OCI-LY1 (cell line): ENCODE measurements around the gene DCST1.

Experiments used
- H2AFZ ChIP-seq: fragments of 200-600 bp; sonication (generic), shearing (Covaris generic); 2 replicates; pipeline ENCODE4 v1.6.0; 2014; ENCODE audit warnings: antibody characterized with exemption, mild to moderate bottlenecking, low read length
- H3F3A ChIP-seq: fragments of 200-600 bp; sonication (generic), shearing (Covaris generic); 2 replicates; pipeline ENCODE4 v1.6.0; 2014; ENCODE audit warnings: mild to moderate bottlenecking, antibody characterized with exemption, low read length, moderate library complexity; ENCODE audit not compliant: insufficient read depth
- H3K27ac ChIP-seq: fragments of 200-600 bp; sonication (generic); 2 replicates; pipeline ENCODE4 v1.5.1; 2014; ENCODE audit warnings: low read length, mixed run types, mild to moderate bottlenecking, low read depth; ENCODE audit not compliant: poor library complexity, severe bottlenecking
- H3K27me3 ChIP-seq: fragments of 200-600 bp; sonication (generic); 2 replicates; pipeline ENCODE4 v1.6.0; 2014; ENCODE audit warnings: antibody characterized with exemption, mild to moderate bottlenecking, low read length, moderate library complexity; ENCODE audit not compliant: insufficient read depth
- H3K36me3 ChIP-seq: fragments of 200-600 bp; sonication (generic); 2 replicates; pipeline ENCODE4 v1.6.1; 2014; ENCODE audit warnings: mild to moderate bottlenecking, antibody characterized with exemption, low read length, moderate library complexity, mixed read lengths; ENCODE audit not compliant: insufficient read depth
- H3K4me1 ChIP-seq: fragments of 200-600 bp; sonication (generic); 2 replicates; pipeline ENCODE4 v1.5.1; 2014; ENCODE audit warnings: mild to moderate bottlenecking, low read length, moderate library complexity; ENCODE audit not compliant: insufficient read depth, severe bottlenecking
- H3K4me2 ChIP-seq: fragments of 200-600 bp; sonication (generic), shearing (Covaris generic); 2 replicates; pipeline ENCODE4 v1.6.1; 2014; ENCODE audit warnings: low read length
- H3K4me3 ChIP-seq: fragments of 200-600 bp; sonication (generic); 2 replicates; pipeline ENCODE4 v1.5.1; 2014; ENCODE audit warnings: low read length, low read depth, mild to moderate bottlenecking, mixed read lengths; ENCODE audit not compliant: poor library complexity, severe bottlenecking
- H3K79me2 ChIP-seq: fragments of 200-600 bp; shearing (Covaris generic); 2 replicates; pipeline ENCODE4 v1.6.1; 2016; ENCODE audit warnings: mixed run types, low read length, mixed read lengths; ENCODE audit not compliant: insufficient read depth
- H3K9ac ChIP-seq: fragments of 200-600 bp; sonication (generic), shearing (Covaris generic); 2 replicates; pipeline ENCODE4 v1.6.1; 2014; ENCODE audit warnings: mild to moderate bottlenecking, low read length, mixed read lengths
- H3K9me2 ChIP-seq: fragments of 200-600 bp; sonication (generic), shearing (Covaris generic); 2 replicates; pipeline ENCODE4 v1.6.1; 2014; ENCODE audit warnings: low read depth, mild to moderate bottlenecking, low read length, mixed read lengths
- H3K9me3 ChIP-seq: fragments of 200-600 bp; shearing (Covaris generic); 2 replicates; pipeline ENCODE4 v1.6.1; 2014; ENCODE audit warnings: low read length, mixed read lengths
- H4K20me1 ChIP-seq: fragments of 200-600 bp; sonication (generic), shearing (Covaris generic); 2 replicates; pipeline ENCODE4 v1.6.0; 2016; ENCODE audit warnings: mild to moderate bottlenecking, low read length; ENCODE audit not compliant: insufficient read depth
- CTCF ChIP-seq: fragments of 200-600 bp; sonication (generic), shearing (Covaris generic); IDR thresholded peaks from 2 replicates; pipeline ENCODE4 v1.5.1; 2017; ENCODE audit warnings: mild to moderate bottlenecking, antibody characterized with exemption, low read length, moderate library complexity, mixed read lengths
- EZH2 ChIP-seq: fragments of 200-600 bp; sonication (generic), shearing (Covaris generic); IDR thresholded peaks from 2 replicates; pipeline ENCODE4 v1.8.0; 2017; ENCODE audit warnings: borderline replicate concordance, mixed run types, mild to moderate bottlenecking, antibody characterized with exemption, low read length, moderate library complexity, mixed read lengths

The DCST1 gene

GRCh38 chr1:155001675-155002463 is 31.8 kb upstream of the DCST1 start:
- Histone ChIP-seq H3K4me3 (peak overlapping the region; percentile 72), H4K20me1 (no peaks in the 10 kb centered on the region), H3K4me1 (peaks cover 49% of the 10 kb centered on the region), H3K27ac (peak overlapping the region; percentile 83), H2AFZ (no peak overlapping the region), H3K27me3 (no peaks in the 10 kb centered on the region), H3K9me2 (no peaks in the 10 kb centered on the region), H3F3A (peaks cover 4% of the 10 kb centered on the region; the same call in 1 of the 2 replicates), H3K79me2 (no peaks in the 10 kb centered on the region), H3K36me3 (no peaks in the 10 kb centered on the region), H3K9ac (peak overlapping the region; percentile 61), H3K9me3 (no peaks in the 10 kb centered on the region), H3K4me2 (peak overlapping the region; percentile 87)
- peak; percentile 55 for TF ChIP-seq CTCF
- no peak for TF ChIP-seq EZH2

- H3K4me1 ChIP-seq, result peaks cover 49% of the 10 kb centered on the region
- peaks cover 4% of the 10 kb centered on the region; the same call in 1 of the 2 replicates for H3F3A ChIP-seq
- no peaks in the 10 kb centered on the region for H3K36me3 ChIP-seq
- peak within 1 kb of the TSS; percentile 90 for H3K4me3 ChIP-seq
- no peaks in the 10 kb centered on the region for H3K9me3 ChIP-seq
- H3K4me2 ChIP-seq, result peak within 1 kb of the TSS; percentile 99
- H3K9me2 ChIP-seq, result no peaks in the 10 kb centered on the region
- no peak within 1 kb of the TSS for H2AFZ ChIP-seq
- H4K20me1 ChIP-seq, result no peaks in the 10 kb centered on the region
- no peak for TF ChIP-seq EZH2
- TF ChIP-seq CTCF, result no peak
- H3K27ac ChIP-seq, result peak within 1 kb of the TSS; percentile 83
- no peaks in the 10 kb centered on the region for H3K79me2 ChIP-seq
- H3K9ac ChIP-seq, result peak within 1 kb of the TSS; percentile 93
- H3K27me3 ChIP-seq, result no peaks in the 10 kb centered on the region
Observed at GRCh38 chr1:155002464-155003226, 31.0 kb upstream of the DCST1 start, which contains the start of gene ZBTB7B. Gene ZBTB7B (plus strand): TSS chr1:155002802. CDS start chr1:155014661, 11,859 bp downstream.

- H3K4me1 ChIP-seq, result peaks cover 49% of the 10 kb centered on the region
- peaks cover 4% of the 10 kb centered on the region; the same call in 1 of the 2 replicates for H3F3A ChIP-seq
Observed at GRCh38 chr1:155003227-155003765, 30.3 kb upstream of the DCST1 start.

More at GRCh38 chr1:155003227-155003765, 30.3 kb upstream of the DCST1 start:
- no peak for TF ChIP-seq EZH2
- no peak for TF ChIP-seq CTCF
- Histone ChIP-seq H4K20me1 (no peaks in the 10 kb centered on the region), H3K9me2 (no peaks in the 10 kb centered on the region), H3K27me3 (no peaks in the 10 kb centered on the region), H3K36me3 (no peaks in the 10 kb centered on the region), H3K9me3 (no peaks in the 10 kb centered on the region), H3K27ac (peak overlapping the region; percentile 69), H3K79me2 (no peaks in the 10 kb centered on the region), H2AFZ (no peak overlapping the region), H3K9ac (peak overlapping the region; percentile 93), H3K4me2 (peak overlapping the region; percentile 99), H3K4me3 (peak overlapping the region; percentile 90)
